ENCODE data around the gene CACNA2D2. TPM values are rescaled to one million over a fixed set of nuclear protein-coding genes. Genes with fewer than 3 reads are reported as not detected.

The CACNA2D2 gene
- total RNA-seq, 1 donor from 2014 or later, result 4.3 TPM

DNA sequence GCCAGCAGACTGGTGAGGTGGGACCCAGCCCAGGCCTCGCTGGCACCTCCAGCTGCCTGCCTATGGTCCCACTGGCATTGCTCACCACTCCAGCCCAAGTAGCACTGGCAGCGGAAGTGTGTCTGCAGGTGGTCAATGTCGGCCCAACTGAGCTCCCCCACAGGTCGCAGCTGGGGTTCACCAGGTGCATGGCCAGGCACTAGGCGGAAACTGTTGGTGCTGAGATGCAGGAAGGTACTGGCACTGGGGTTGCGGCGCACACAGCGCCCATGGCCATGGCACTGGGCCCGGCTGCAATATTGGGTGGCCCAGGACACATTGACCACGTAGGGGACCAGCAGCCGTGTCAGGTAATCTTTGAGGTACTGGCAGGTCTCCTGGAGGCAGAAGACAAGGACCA lies 185.3 kb downstream of the CACNA2D2 start:
- peaks cover 36% of the 10 kb centered on the region for H4K20me1 ChIP-seq (ENCODE audit: low read depth)
- no peaks in the 10 kb centered on the region for H3K36me3 ChIP-seq
- no peak for DNase-seq (ENCODE audit: low spot score)
- Mint-ChIP-seq H3K4me1 (peaks cover 36% of the 10 kb centered on the region), H3K4me3 (no peak overlapping the region), H3K36me3 (peaks cover 41% of the 10 kb centered on the region), H3K9me3 (peaks cover under 1% of the 10 kb centered on the region), H3K27ac (peak overlapping the region; percentile 83), H3K27me3 (ENCODE audit: insufficient read depth, low read depth) (peaks cover 1% of the 10 kb centered on the region)
- H3K4me1 ChIP-seq, result peaks cover 28% of the 10 kb centered on the region
- no peak overlapping the region for H3K4me2 ChIP-seq
- H3K79me2 ChIP-seq (ENCODE audit: low read depth), result peaks cover 37% of the 10 kb centered on the region
- H3K9ac ChIP-seq, result no peak overlapping the region
- no peak overlapping the region for H3K27ac ChIP-seq
- H3K9me3 ChIP-seq (ENCODE audit: low read depth), result no peaks in the 10 kb centered on the region
- H3K27me3 ChIP-seq, result no peaks in the 10 kb centered on the region
- H2AFZ ChIP-seq (replicated peaks), result no peak overlapping the region
- TF ChIP-seq EZH2phosphoT487 (IDR thresholded peaks at IDR 0.05) (no peak), EZH2 (IDR thresholded peaks at IDR 0.05) (no peak)
- TF ChIP-seq, protein P1, sequence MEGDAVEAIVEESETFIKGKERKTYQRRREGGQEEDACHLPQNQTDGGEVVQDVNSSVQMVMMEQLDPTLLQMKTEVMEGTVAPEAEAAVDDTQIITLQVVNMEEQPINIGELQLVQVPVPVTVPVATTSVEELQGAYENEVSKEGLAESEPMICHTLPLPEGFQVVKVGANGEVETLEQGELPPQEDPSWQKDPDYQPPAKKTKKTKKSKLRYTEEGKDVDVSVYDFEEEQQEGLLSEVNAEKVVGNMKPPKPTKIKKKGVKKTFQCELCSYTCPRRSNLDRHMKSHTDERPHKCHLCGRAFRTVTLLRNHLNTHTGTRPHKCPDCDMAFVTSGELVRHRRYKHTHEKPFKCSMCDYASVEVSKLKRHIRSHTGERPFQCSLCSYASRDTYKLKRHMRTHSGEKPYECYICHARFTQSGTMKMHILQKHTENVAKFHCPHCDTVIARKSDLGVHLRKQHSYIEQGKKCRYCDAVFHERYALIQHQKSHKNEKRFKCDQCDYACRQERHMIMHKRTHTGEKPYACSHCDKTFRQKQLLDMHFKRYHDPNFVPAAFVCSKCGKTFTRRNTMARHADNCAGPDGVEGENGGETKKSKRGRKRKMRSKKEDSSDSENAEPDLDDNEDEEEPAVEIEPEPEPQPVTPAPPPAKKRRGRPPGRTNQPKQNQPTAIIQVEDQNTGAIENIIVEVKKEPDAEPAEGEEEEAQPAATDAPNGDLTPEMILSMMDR (IDR thresholded peaks at IDR 0.05), result no peak
- H3K4me3 ChIP-seq, result no peak overlapping the region
- H3F3A ChIP-seq (ENCODE audit: low read depth), result peaks cover 20% of the 10 kb centered on the region

DNA sequence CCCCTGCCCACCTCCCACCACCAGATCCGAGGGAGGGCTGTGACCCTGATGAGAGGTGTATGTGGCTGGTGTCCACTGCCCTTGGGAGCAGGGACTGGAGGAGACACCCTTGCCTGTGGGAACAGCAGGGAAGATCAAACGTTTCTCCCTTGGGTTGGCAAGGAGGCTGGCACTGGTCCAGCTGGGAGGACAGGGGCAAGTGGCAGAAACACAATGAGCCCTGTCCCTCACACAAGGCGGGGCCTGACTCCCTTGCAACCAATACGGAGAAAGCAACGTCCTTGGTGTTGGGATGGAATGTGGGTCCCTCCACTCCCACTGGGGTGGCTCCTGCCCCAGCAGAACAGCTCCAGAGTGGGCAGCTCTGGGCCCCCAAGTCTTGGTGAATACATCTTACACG lies 186.1 kb downstream of the CACNA2D2 start:
- Mint-ChIP-seq H3K36me3 (peaks cover 41% of the 10 kb centered on the region), H3K4me1 (peaks cover 27% of the 10 kb centered on the region)

DNA sequence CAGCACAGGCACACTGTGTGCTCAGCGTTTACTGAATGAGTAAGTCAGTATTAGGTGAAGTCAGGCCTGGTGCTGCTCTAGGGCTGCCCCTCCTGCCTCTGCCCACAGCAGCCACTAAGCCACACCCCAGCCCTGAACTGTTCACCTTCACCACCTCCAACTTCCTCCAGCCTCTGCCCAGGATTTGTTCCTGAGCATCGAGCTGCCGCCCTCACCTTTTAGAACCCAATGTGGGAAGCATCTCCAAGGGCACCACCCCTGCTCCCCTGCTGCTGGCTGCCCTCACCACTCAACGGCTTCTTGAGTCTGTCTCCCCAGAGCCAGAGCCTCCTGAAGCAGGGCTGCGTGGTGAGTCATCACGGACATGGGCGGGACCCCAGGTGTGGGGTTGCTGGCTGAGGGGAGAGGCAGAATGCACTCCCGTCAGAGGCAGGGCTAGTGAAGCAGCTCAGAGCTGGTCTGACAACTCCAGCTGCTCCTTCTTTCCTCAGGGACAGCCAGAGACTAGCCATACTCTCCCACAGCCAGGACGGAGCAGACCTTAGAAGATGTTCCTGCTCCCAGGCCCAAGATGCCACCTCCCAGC lies 186.7 kb downstream of the CACNA2D2 start:
- no peak overlapping the region for H3K27ac ChIP-seq
- H3F3A ChIP-seq (ENCODE audit: low read depth), result peaks cover 10% of the 10 kb centered on the region
- peaks cover 18% of the 10 kb centered on the region for H3K4me1 ChIP-seq
- Mint-ChIP-seq H3K27ac (no peak overlapping the region), H3K4me3 (peak overlapping the region; percentile 0), H3K9me3 (peaks cover 2% of the 10 kb centered on the region), H3K4me1 (peaks cover 26% of the 10 kb centered on the region), H3K36me3 (peaks cover 41% of the 10 kb centered on the region), H3K27me3 (ENCODE audit: insufficient read depth, low read depth) (peaks cover 2% of the 10 kb centered on the region)
- no peak overlapping the region for H3K9ac ChIP-seq
- no peak for DNase-seq (ENCODE audit: low spot score)
- H3K27me3 ChIP-seq, result no peaks in the 10 kb centered on the region
- no peak overlapping the region for H2AFZ ChIP-seq (replicated peaks)
- TF ChIP-seq EZH2phosphoT487 (IDR thresholded peaks at IDR 0.05), result no peak
- TF ChIP-seq, protein P1 (IDR thresholded peaks at IDR 0.05), result no peak
- TF ChIP-seq EZH2 (IDR thresholded peaks at IDR 0.05), result no peak
- H3K4me3 ChIP-seq, result no peak overlapping the region
- H3K4me2 ChIP-seq, result no peak overlapping the region
- H3K9me3 ChIP-seq (ENCODE audit: low read depth), result no peaks in the 10 kb centered on the region
- H3K79me2 ChIP-seq (ENCODE audit: low read depth), result peaks cover 37% of the 10 kb centered on the region
- H4K20me1 ChIP-seq (ENCODE audit: low read depth), result peaks cover 36% of the 10 kb centered on the region
- H3K36me3 ChIP-seq, result no peaks in the 10 kb centered on the region

More for the DNA sequence above, 186.1 kb downstream of the CACNA2D2 start:
- no peak overlapping the region for H3K27ac Mint-ChIP-seq
- H3F3A ChIP-seq (ENCODE audit: low read depth), result peaks cover 16% of the 10 kb centered on the region
- peaks cover 22% of the 10 kb centered on the region for H3K4me1 ChIP-seq
- no peak overlapping the region for H3K27ac ChIP-seq
- H3K9ac ChIP-seq, result no peak overlapping the region
- H3K9me3 ChIP-seq (ENCODE audit: low read depth), result no peaks in the 10 kb centered on the region
- no peaks in the 10 kb centered on the region for H3K36me3 ChIP-seq
- H4K20me1 ChIP-seq (ENCODE audit: low read depth), result peaks cover 36% of the 10 kb centered on the region
- H3K4me3 ChIP-seq, result no peak overlapping the region
- TF ChIP-seq, protein P1 (IDR thresholded peaks at IDR 0.05), result no peak
- TF ChIP-seq EZH2phosphoT487 (IDR thresholded peaks at IDR 0.05) (no peak), EZH2 (IDR thresholded peaks at IDR 0.05) (no peak)
- peaks cover 2% of the 10 kb centered on the region for H3K9me3 Mint-ChIP-seq
- no peak overlapping the region for H3K4me3 Mint-ChIP-seq
- no peak overlapping the region for H2AFZ ChIP-seq (replicated peaks)
- no peak for DNase-seq (ENCODE audit: low spot score)
- H3K27me3 ChIP-seq, result no peaks in the 10 kb centered on the region
- H3K79me2 ChIP-seq (ENCODE audit: low read depth), result peaks cover 37% of the 10 kb centered on the region
- H3K27me3 Mint-ChIP-seq (ENCODE audit: insufficient read depth, low read depth), result peaks cover 2% of the 10 kb centered on the region
- no peak overlapping the region for H3K4me2 ChIP-seq

Measured in neural progenitor cell (in vitro differentiated cells).